Neural crest cell (in vitro differentiated cells): ENCODE results near the gene PCDH19. TPM values are rescaled to one million over a fixed set of nuclear protein-coding genes. Genes with fewer than 3 reads are reported as not detected.

Source experiments
- DNase-seq: peaks from one replicate; pipeline ENCODE4 v3.0.0; 2021; ENCODE audit warnings: low read depth, mixed read lengths, low spot score
- H3K27ac Mint-ChIP-seq: one replicate; pipeline ENCODE4 v1.8.0; 2021; ENCODE audit warnings: mild to moderate bottlenecking, mixed read lengths; ENCODE audit not compliant: unreplicated experiment
- H3K27me3 Mint-ChIP-seq: 2 replicates; pipeline ENCODE4 v1.8.0; 2021; ENCODE audit warnings: low read depth, mild to moderate bottlenecking, mixed read lengths
- H3K36me3 Mint-ChIP-seq: 2 replicates; pipeline ENCODE4 v1.8.0; 2021; ENCODE audit warnings: low read depth, mild to moderate bottlenecking, mixed read lengths
- H3K4me1 Mint-ChIP-seq: 2 replicates; pipeline ENCODE4 v1.8.0; 2021; ENCODE audit warnings: mixed read lengths
- H3K4me3 Mint-ChIP-seq: one replicate; pipeline ENCODE4 v1.8.0; 2021; ENCODE audit warnings: mild to moderate bottlenecking, mixed read lengths
- H3K9me3 Mint-ChIP-seq: 2 replicates; pipeline ENCODE4 v1.8.0; 2021; ENCODE audit warnings: mixed read lengths
- CTCF ChIP-seq: fragments of 200-600 bp; sonication (generic); conservative IDR thresholded peaks from 2 replicates; pipeline ENCODE4 v1.5.0; 2021; ENCODE audit warnings: antibody characterized with exemption, mild to moderate bottlenecking
- total RNA-seq: library from RNA; stranded (reverse); gene quantifications from 2 replicates; pipeline ENCODE4 v1.2.1, GENCODE V29; 2021

Gene PCDH19
- total RNA-seq, 1 donor from 2014 or later = 30.2 TPM

- TF ChIP-seq CTCF = no peak
- H3K4me3 Mint-ChIP-seq = no peak overlapping the region
- H3K9me3 Mint-ChIP-seq = peaks cover 2% of the 10 kb centered on the region
- H3K27ac Mint-ChIP-seq = no peak overlapping the region
- DNase-seq = no peak
- peaks cover 15% of the 10 kb centered on the region for H3K36me3 Mint-ChIP-seq
- no peaks in the 10 kb centered on the region for H3K27me3 Mint-ChIP-seq
- H3K4me1 Mint-ChIP-seq = peaks cover 14% of the 10 kb centered on the region
These were observed 113.8 kb downstream of the PCDH19 start for GRCh38 chrX:100296183-100296753.

- DNase-seq = no peak
- peak overlapping the region; percentile 35 for H3K27ac Mint-ChIP-seq
- no peaks in the 10 kb centered on the region for H3K27me3 Mint-ChIP-seq
- TF ChIP-seq CTCF = no peak
- H3K36me3 Mint-ChIP-seq = peaks cover 13% of the 10 kb centered on the region
- peaks cover 2% of the 10 kb centered on the region for H3K9me3 Mint-ChIP-seq
- H3K4me3 Mint-ChIP-seq = no peak overlapping the region
- peaks cover 18% of the 10 kb centered on the region for H3K4me1 Mint-ChIP-seq
These were observed 115.1 kb downstream of the PCDH19 start for GRCh38 chrX:100294965-100295364.

GRCh38 chrX:100289066-100289558, 121.0 kb downstream of the PCDH19 start:
- no peak for DNase-seq
- no peak overlapping the region for H3K4me3 Mint-ChIP-seq
- H3K27me3 Mint-ChIP-seq = no peaks in the 10 kb centered on the region
- H3K36me3 Mint-ChIP-seq = no peaks in the 10 kb centered on the region
- TF ChIP-seq CTCF = no peak
- H3K4me1 Mint-ChIP-seq = peaks cover 7% of the 10 kb centered on the region
- H3K27ac Mint-ChIP-seq = no peak overlapping the region
- H3K9me3 Mint-ChIP-seq = peaks cover 2% of the 10 kb centered on the region

GRCh38 chrX:100277231-100277630, 132.8 kb downstream of the PCDH19 start:
- peaks cover 8% of the 10 kb centered on the region for H3K9me3 Mint-ChIP-seq
- no peak for DNase-seq
- TF ChIP-seq CTCF = no peak
- peaks cover 8% of the 10 kb centered on the region for H3K4me1 Mint-ChIP-seq
- no peak overlapping the region for H3K27ac Mint-ChIP-seq
- H3K4me3 Mint-ChIP-seq = no peak overlapping the region
- peaks cover 7% of the 10 kb centered on the region for H3K27me3 Mint-ChIP-seq
- no peaks in the 10 kb centered on the region for H3K36me3 Mint-ChIP-seq

- Mint-ChIP-seq H3K4me3 (no peak overlapping the region), H3K4me1 (peaks cover 8% of the 10 kb centered on the region), H3K27me3 (peaks cover 7% of the 10 kb centered on the region), H3K9me3 (peaks cover 5% of the 10 kb centered on the region), H3K36me3 (no peaks in the 10 kb centered on the region), H3K27ac (no peak overlapping the region)
- DNase-seq = no peak
- TF ChIP-seq CTCF = no peak
These were observed 135.2 kb downstream of the PCDH19 start for GRCh38 chrX:100274916-100275315.
